Epithelial cell of umbilical artery (primary cell): ENCODE data around the gene TMPRSS5. TPM values are rescaled to one million over a fixed set of nuclear protein-coding genes. Genes with fewer than 3 reads are reported as not detected.

Experiments used
- total RNA-seq: library from RNA; depleted of rRNA; stranded (reverse); fragments of >200 nt; gene quantifications from 2 replicates; pipeline ENCODE4 v1.2.3, GENCODE V29; 2014

TMPRSS5 gene
- not detected in 2 replicates for total RNA-seq

GRCh38 chr11:113705871-113706655 is at the start of gene TMPRSS5:
Gene TMPRSS5, minus strand, starts transcription at chr11:113706308. Its CDS starts 84 bp downstream, at chr11:113706224.

Other genes starting within 250 kb of the TMPRSS5 start
- gene DRD2, start 230.9 kb downstream of the TMPRSS5 start, total RNA-seq: not detected in 2 replicates
- gene ZW10, start 67.4 kb upstream of the TMPRSS5 start, total RNA-seq: 25.3 and 28.1 TPM in 2 replicates
- gene CLDN25, start 73.5 kb upstream of the TMPRSS5 start, total RNA-seq: not detected in 2 replicates
- gene USP28, start 169.3 kb upstream of the TMPRSS5 start, total RNA-seq: 35.7 and 47.1 TPM in 2 replicates
- not detected in 2 replicates for gene HTR3B, start 198.5 kb upstream of the TMPRSS5 start, total RNA-seq